HPDE6-E6E7 (cell line): Measurements from ENCODE around the gene COX20.
"Not testable (repeated sequence)": the region's sequence is repeated elsewhere in the genome, so short reads cannot be mapped to it uniquely, and the experiment has no call there.

ENCODE experiments used
- DNase-seq: peaks from one replicate; pipeline ENCODE4 v3.0.0; 2011; ENCODE audit warnings: missing footprints; ENCODE audit errors: extremely low spot score

The COX20 gene

GRCh38 chr1:244822878-244823277 is 12.6 kb upstream of the COX20 start:
- DNase-seq, result no peak

- DNase-seq, result no peak
Measured at GRCh38 chr1:244826712-244827111, 8.7 kb upstream of the COX20 start.

DNA sequence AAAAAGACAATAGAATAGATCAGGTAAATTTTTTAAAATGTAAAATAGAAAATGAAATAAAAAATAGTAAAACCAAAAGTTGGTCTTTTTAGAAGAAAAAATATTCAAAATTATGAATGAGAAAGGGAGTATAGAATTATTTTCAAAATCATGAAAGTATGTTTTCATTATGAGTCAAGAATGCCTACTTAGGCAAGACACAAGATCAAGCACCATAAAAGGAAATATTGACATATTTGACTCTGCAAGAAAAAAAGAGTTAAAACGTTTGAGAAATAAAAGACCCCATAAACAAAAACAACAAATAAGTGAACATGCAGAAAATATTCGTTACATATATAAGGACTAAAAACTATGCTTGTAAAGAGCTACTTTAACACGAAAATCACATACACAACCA is 4.8 kb upstream of the COX20 start:
- no peak for DNase-seq

- not testable (repeated sequence) for DNase-seq
Measured at GRCh38 chr1:244833260-244833659, 2.2 kb upstream of the COX20 start.

DNA sequence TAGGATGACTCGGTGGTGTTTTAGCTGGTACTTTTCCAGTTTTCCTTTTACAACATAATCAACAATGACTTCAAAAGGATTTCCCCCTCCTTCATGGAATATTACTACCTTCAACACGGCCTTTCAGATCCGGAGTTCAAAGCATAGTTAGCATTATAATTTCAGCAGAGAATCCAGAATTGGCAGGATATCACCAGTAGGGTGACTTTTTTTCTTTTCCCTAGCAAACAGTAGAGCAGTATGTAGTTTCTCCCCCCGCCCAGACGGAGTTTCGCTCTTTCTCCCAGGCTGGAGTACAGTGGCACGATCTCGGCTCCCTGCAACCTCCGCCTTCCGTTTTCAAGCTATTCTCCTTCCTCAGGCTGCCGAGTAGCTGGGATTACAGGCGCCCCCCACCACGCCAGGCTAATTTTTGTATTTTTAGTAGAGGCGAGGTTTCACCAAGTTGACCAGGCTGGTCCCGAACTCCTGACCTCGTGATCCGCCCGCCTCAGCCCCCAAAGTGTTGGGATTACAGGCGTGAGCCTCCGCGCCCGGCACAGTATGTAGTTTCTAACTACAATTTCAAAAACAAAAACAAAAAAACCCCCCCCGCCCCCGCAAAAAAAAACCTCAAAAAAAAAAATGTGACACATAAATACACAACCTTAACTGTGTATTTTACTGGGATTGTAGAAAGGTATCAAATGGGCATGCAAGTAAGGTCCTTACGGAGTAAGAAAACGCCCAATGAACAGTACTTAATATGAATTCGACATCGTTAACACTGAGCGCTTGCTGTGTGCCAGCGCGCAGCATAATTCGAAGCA is 1.5 kb upstream of the COX20 start:
- DNase-seq, result peak; percentile 22

DNA sequence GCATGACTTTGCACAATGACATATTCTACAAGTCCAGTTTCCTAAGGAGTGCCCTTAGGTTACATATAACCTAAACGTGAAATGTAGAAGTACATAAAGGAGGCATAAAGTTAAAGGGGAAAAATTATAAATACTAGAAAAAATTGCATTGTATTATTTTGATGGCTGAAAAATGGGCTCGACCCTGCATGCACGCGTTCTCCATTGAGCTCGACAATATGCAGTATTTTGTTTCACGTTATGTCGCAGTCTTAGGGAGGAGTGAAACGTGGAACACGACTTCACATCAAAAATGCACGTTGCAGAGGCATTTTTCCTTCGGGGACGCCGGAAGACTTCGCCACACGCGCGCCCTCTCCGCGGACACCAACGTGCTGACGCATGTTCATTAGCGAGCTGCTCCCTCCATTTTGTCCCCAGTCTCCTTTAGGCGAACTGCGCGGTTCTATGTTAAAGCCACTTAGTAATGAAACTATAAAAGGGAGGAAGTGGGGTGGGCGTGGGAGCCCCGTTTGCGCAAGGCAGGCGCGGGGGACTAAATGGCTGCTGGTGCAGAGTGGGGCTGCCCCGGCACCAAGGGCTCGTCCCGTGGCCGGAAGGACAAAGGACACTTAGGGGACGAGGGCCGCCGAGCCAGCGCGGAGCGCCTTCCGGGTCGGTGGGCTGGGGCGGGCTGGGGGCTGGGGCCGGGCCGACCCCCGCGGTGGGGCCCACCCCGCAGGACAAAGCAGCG is 749 bp upstream of the COX20 start:
- peak; percentile 53 for DNase-seq

DNA sequence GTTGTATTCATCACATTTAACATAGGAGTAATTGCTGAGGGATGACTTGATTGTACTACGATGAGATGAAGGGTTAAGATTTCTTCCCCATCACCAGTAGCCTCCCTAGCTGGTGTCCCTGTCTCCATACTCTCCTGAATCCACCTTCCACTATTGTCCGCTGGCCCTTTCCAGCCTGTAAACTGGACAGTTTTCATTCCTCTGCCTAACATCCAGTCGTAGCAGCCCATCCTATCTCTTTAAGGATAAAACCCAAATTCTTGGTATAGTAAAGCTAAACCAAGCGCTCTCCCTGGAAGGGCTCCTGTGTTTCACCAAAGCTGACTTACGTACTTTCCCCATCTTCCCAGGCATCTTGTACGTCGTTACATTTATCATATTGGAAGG is 670 bp downstream of the COX20 start:
- peak; percentile 16 for DNase-seq

- no peak for DNase-seq
Measured at GRCh38 chr1:244836584-244836983, 1.1 kb downstream of the COX20 start.

GRCh38 chr1:244837597-244838258 is 2.3 kb downstream of the COX20 start:
- no peak for DNase-seq

DNA sequence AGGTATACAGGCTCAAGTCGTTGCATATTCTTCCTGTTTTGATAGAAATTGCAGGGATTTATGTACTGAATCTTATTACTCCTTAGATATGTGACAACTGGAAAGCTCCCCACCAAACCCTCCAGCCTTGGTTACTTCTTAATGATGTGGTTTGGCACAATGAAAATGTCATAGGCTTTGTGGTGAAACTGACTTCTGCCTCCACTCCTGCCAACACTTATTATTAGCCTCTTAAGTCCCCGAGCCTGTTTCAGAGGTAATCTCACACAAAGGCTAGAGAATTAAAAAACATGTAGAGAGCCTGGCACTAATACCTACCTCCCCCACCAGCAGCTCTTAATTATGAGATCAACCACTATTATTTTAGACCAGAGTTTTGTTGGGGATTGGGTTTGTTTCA is 4.2 kb downstream of the COX20 start:
- DNase-seq, result no peak

DNA sequence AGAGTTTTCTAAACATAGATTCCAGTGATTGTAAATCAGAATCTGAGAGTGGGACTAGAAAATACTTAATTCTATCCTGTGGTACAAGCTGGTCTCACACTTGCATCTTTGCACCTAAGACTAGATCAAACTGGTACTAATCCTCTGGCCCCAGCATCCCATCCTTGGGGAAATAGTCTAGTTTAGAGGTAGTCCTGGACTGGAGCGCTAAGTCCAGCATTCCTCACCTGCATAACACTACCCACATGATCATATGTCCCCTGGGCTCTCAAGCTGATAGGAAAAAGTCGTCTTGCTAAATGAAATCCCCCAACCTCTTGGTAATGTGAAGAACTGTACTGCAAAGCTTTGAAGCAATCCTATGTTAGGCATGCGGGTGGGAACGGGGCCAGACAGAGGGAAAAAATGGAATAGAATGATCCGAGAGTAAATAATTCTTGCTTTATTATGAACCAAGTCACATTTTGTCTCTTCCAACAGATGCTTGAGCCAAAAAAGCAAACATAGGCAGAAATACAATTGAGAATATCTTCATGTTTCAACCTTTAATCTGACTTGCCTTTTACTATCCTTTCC is 4.8 kb downstream of the COX20 start:
- no peak for DNase-seq

DNA sequence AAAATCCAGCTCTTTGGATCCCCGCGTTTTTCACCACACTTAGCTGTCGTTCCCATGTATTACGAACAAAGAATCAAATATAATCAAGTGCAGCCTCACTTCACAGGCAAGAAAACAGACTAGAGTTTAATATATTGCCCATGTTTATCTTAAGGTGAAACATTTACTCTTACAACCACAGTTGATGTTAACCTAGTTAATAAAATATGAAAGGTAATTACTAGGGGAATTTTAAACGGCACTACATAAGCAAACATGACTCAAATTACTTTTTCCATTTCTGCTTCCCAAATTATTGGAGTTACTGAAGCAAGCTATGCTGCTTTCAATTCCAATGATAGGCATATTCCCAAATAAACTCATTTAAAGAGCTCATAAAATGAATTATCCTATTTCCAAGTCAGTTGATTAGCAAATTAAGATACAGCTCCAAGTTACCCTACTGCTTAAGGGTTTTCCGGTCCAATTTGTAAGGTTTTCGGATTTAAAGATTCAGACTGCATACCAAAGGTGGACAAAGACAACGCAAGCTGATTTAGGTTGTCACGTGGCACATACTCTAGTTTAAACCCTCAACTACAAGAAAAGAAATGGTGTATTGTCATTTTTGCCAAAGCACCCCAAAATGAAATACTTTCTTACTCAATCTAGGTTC is 5.9 kb downstream of the COX20 start:
- no peak for DNase-seq

- DNase-seq, result no peak
Measured at GRCh38 chr1:244843148-244843978, 7.9 kb downstream of the COX20 start.

GRCh38 chr1:244844155-244845121 is 9.0 kb downstream of the COX20 start:
- DNase-seq, result no peak

DNA sequence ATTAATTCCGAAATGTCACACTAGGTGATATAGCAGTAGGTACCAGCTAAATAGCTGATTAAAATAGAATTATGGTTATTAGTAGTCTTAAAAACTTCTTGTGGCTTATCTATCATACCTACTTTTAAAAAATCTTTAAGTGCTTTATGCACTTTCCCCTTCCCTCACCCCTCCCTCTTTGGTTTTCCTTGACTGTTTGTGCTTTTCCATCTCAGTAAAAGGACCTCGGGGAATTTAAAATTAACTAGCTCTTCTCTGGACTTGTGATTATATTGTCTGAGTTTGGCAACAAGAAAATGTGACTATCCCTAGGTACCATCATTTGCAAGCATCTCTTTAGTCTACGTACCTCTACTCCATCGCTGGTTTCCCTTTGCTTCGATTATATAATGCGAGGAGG is 11.2 kb downstream of the COX20 start:
- DNase-seq, result no peak

- DNase-seq, result no peak
Measured at GRCh38 chr1:244849189-244849866, 13.9 kb downstream of the COX20 start.

- no peak for DNase-seq
Measured at GRCh38 chr1:244850099-244850852, 14.8 kb downstream of the COX20 start.

- no peak for DNase-seq
Measured at GRCh38 chr1:244850896-244851295, 15.4 kb downstream of the COX20 start.
